SK-N-MC (cell line): Measurements from ENCODE around the gene MRTFA.

Source experiments
- EZH2 ChIP-seq: fragments of 200-600 bp; sonication (generic); IDR thresholded peaks from one replicate; pipeline ENCODE4 v1.6.1; 2017; ENCODE audit warnings: antibody characterized with exemption
- POLR2AphosphoS5 ChIP-seq: IDR thresholded peaks from 2 replicates; pipeline ENCODE4 v1.6.1; 2012; ENCODE audit warnings: mild to moderate bottlenecking, low read depth, low read length, borderline replicate concordance

DNA sequence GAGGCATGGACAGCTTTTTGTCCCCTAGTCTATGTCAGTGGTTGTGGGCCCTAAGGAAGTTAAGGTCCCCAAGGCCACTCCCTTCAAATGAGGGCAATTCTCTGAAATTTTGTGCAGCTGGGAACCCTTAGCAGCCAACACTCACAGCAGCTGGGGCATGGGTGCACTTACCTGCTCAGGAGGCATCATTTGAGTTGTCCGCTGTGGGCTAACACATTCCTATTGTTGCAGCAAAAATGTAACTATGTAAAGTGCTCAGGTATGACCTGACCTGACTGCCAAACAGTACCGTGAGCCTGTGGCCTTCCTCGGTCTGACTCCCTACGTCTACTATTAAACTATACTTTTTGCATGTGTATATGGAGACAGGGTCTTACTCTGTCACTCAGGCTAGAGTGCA lies 5.8 kb upstream of the MRTFA start:
- TF ChIP-seq EZH2 (no peak), POLR2AphosphoS5 (no peak)
